ENCODE results near the gene SCAPER. TPM values are rescaled to one million over a fixed set of nuclear protein-coding genes. Genes with fewer than 3 reads are reported as not detected.

SCAPER gene
- total RNA-seq, 1 experiment from 2014 or later = 14.7 TPM

- intact Hi-C loops (cut with micrococcal nuclease) = no loop called here
- POLR2A ChIA-PET = no interaction called here
- no peaks in the 10 kb centered on the region for H4K20me1 ChIP-seq (ENCODE audit: insufficient read depth)
- H3K4me2 ChIP-seq (ENCODE audit: low read length) = no peak overlapping the region
- H3K36me3 ChIP-seq (ENCODE audit: control insufficient read depth in 1 of 2, insufficient read depth in 2 of 2, low read length in 2 of 2) = no peaks in the 10 kb centered on the region
- CTCF ChIA-PET = no interaction called here
- no peak overlapping the region for H2AFZ ChIP-seq (ENCODE audit: low read depth, low read length, poor library complexity, severe bottlenecking)
- H3K9me3 ChIP-seq (ENCODE audit: control insufficient read depth in 1 of 2, insufficient read depth in 1 of 2, low read depth in 1 of 2, low read length in 2 of 2) = no peaks in the 10 kb centered on the region
- H3K9ac ChIP-seq (ENCODE audit: low read length) = no peak overlapping the region
- no peaks in the 10 kb centered on the region for H3K27me3 ChIP-seq (ENCODE audit: insufficient read depth, low read length)
- H3K9me2 ChIP-seq (ENCODE audit: insufficient read depth) = no peaks in the 10 kb centered on the region
- RAD21 ChIA-PET (ENCODE audit: low non-redundant PET in 1 of 2, low total read pairs in 2 of 2, uncharacterized antibody in 2 of 2, unreplicated experiment in 2 of 2) = no interaction called here
- TF ChIP-seq RAD21 (IDR thresholded peaks at IDR 0.05; ENCODE audit: low read depth) (no peak), SP1 (IDR thresholded peaks at IDR 0.05; ENCODE audit: low read depth) (no peak), FOSL1 (IDR thresholded peaks at IDR 0.05; ENCODE audit: low read depth) (no peak), SRF (IDR thresholded peaks at IDR 0.05; ENCODE audit: low read depth) (no peak), ELF1 (IDR thresholded peaks at IDR 0.05; ENCODE audit: borderline replicate concordance, low read depth) (no peak), JUND (IDR thresholded peaks at IDR 0.05) (no peak), ATF3 (IDR thresholded peaks at IDR 0.05) (no peak), CEBPB (IDR thresholded peaks at IDR 0.05; ENCODE audit: low read depth) (no peak), EZH2 (IDR thresholded peaks at IDR 0.05) (no peak), MAX (IDR thresholded peaks at IDR 0.05) (no peak)
- TF ChIP-seq, protein P1, sequence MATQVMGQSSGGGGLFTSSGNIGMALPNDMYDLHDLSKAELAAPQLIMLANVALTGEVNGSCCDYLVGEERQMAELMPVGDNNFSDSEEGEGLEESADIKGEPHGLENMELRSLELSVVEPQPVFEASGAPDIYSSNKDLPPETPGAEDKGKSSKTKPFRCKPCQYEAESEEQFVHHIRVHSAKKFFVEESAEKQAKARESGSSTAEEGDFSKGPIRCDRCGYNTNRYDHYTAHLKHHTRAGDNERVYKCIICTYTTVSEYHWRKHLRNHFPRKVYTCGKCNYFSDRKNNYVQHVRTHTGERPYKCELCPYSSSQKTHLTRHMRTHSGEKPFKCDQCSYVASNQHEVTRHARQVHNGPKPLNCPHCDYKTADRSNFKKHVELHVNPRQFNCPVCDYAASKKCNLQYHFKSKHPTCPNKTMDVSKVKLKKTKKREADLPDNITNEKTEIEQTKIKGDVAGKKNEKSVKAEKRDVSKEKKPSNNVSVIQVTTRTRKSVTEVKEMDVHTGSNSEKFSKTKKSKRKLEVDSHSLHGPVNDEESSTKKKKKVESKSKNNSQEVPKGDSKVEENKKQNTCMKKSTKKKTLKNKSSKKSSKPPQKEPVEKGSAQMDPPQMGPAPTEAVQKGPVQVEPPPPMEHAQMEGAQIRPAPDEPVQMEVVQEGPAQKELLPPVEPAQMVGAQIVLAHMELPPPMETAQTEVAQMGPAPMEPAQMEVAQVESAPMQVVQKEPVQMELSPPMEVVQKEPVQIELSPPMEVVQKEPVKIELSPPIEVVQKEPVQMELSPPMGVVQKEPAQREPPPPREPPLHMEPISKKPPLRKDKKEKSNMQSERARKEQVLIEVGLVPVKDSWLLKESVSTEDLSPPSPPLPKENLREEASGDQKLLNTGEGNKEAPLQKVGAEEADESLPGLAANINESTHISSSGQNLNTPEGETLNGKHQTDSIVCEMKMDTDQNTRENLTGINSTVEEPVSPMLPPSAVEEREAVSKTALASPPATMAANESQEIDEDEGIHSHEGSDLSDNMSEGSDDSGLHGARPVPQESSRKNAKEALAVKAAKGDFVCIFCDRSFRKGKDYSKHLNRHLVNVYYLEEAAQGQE (IDR thresholded peaks at IDR 0.05; ENCODE audit: low read depth) = no peak
- TF ChIP-seq, protein P2, sequence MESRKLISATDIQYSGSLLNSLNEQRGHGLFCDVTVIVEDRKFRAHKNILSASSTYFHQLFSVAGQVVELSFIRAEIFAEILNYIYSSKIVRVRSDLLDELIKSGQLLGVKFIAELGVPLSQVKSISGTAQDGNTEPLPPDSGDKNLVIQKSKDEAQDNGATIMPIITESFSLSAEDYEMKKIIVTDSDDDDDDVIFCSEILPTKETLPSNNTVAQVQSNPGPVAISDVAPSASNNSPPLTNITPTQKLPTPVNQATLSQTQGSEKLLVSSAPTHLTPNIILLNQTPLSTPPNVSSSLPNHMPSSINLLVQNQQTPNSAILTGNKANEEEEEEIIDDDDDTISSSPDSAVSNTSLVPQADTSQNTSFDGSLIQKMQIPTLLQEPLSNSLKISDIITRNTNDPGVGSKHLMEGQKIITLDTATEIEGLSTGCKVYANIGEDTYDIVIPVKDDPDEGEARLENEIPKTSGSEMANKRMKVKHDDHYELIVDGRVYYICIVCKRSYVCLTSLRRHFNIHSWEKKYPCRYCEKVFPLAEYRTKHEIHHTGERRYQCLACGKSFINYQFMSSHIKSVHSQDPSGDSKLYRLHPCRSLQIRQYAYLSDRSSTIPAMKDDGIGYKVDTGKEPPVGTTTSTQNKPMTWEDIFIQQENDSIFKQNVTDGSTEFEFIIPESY (IDR thresholded peaks at IDR 0.05; ENCODE audit: extremely low read depth, insufficient replicate concordance, low read length) = no peak
- ATAC-seq = no peak
- DNase-seq (ENCODE audit: low read depth, low spot score) = no peak
- no peak overlapping the region for H3K4me3 ChIP-seq (replicated peaks in 1 of 2; ENCODE audit: low read depth in 1 of 2, low read length in 2 of 2)
- H3K4me1 ChIP-seq (ENCODE audit: control insufficient read depth in 1 of 2, insufficient read depth in 2 of 2, low read length in 2 of 2) = no peaks in the 10 kb centered on the region
- no peak overlapping the region for H3K27ac ChIP-seq (ENCODE audit: low read depth, low read length)
- no peaks in the 10 kb centered on the region for H3K79me2 ChIP-seq (ENCODE audit: insufficient read depth, low read length)
- no TSS peak for BruUV-seq (replicated peaks)
Measured at GRCh38 chr15:76837474-76837873, 67.7 kb downstream of the SCAPER start.

Data from HCT116 (cell line).